HepG2 (cell line): Measurements from ENCODE around the gene STK11. TPM values are rescaled to one million over a fixed set of nuclear protein-coding genes. Genes with fewer than 3 reads are reported as not detected.

Experiments
- ATAC-seq: fragments of 200-7000 bp; cut with Tn5 transposase; 3 replicates; pipeline ENCODE4 v1.9.1; 2020; ENCODE audit warnings: mild to moderate bottlenecking, moderate library complexity
- BruUV-seq: library from RNA; stranded (reverse); fragments of 400-500 nt; replicated peaks from 2 replicates; lab custom pipeline; 2021; lab: Mats Ljungman, UMichigan
- CTCF ChIA-PET: fragments of 300-600 bp; formaldehyde crosslinking; extraction: SDS; loops from one replicate; lab custom pipeline; 2021; ENCODE audit warnings: low total read pairs, inconsistent platforms, low intra/inter-chr PET ratio; lab: Yijun Ruan, JAX
- POLR2A ChIA-PET: fragments of 350-600 bp; sonication (Branson Sonifier 250); formaldehyde crosslinking; loops from one replicate; lab custom pipeline; 2020; ENCODE audit warnings: antibody characterized with exemption, inconsistent platforms; lab: Yijun Ruan, JAX
- DNase-seq: peaks from one replicate; pipeline ENCODE4 v3.0.0-alpha.2; 2015; ENCODE audit warnings: low spot score
- FAIRE-seq: peaks from 3 replicates; lab custom pipeline; 2011; peaks lifted over from hg19 to GRCh38; lab: Jason Lieb, UNC
- H2AFZ ChIP-seq: one replicate; pipeline ENCODE4 v1.6.1; 2011; ENCODE audit warnings: low read length, inconsistent platforms
- H3K27ac ChIP-seq: fragments of 300-600 bp; 3 replicates; pipeline ENCODE4 v1.8.0; 2011; ENCODE audit warnings: mixed run types, mild to moderate bottlenecking, mixed read lengths, low read length, inconsistent platforms; ENCODE audit not compliant: insufficient read depth; ENCODE audit errors: extremely low read length
- H3K27me3 ChIP-seq, 2 experiments: fragments of 200-600 bp in 1 of 2; 2 replicates in 1 of 2; 3 replicates in 1 of 2; pipeline versions ENCODE4 v1.6.0 to v1.8.0; 2011; ENCODE audit warnings: low read length in 2 of 2, mild to moderate bottlenecking in 2 of 2, moderate library complexity in 2 of 2, inconsistent platforms in 1 of 2; ENCODE audit not compliant: insufficient read depth in 2 of 2, control insufficient read depth in 1 of 2
- H3K36me3 ChIP-seq, 2 experiments: fragments of 200-600 bp in 1 of 2; replicated peaks in 1 of 2; 2 replicates in 1 of 2; 3 replicates in 1 of 2; pipeline versions ENCODE4 v1.5.1 to v1.8.0; 2011; ENCODE audit warnings: low read length in 2 of 2, inconsistent platforms in 1 of 2; ENCODE audit not compliant: insufficient read depth in 2 of 2, control insufficient read depth in 1 of 2
- H3K4me1 ChIP-seq: 2 replicates; pipeline ENCODE4 v1.5.1; 2012; ENCODE audit warnings: low read length, inconsistent platforms; ENCODE audit not compliant: insufficient read depth
- H3K4me2 ChIP-seq: 2 replicates; pipeline ENCODE4 v1.6.0; 2011; ENCODE audit warnings: low read depth, low read length, inconsistent platforms
- H3K4me3 ChIP-seq, 3 experiments: fragments of 200-600 bp in 1 of 3; sonication (generic), shearing (Covaris generic) in 1 of 3; replicated peaks in 1 of 3; 2 replicates each; pipeline ENCODE4 v1.5.1; 2011 to 2016; ENCODE audit warnings: low read length in 3 of 3, inconsistent platforms in 2 of 3, low read depth in 2 of 3, mild to moderate bottlenecking in 2 of 3, control low read depth in 1 of 3, mixed read lengths in 1 of 3; ENCODE audit not compliant: insufficient read depth in 1 of 3
- H3K79me2 ChIP-seq: one replicate; pipeline ENCODE4 v1.6.1; 2011; ENCODE audit warnings: low read length, inconsistent platforms; ENCODE audit not compliant: insufficient read depth
- H3K9ac ChIP-seq: 2 replicates; pipeline ENCODE4 v1.6.0; 2011; ENCODE audit warnings: mild to moderate bottlenecking, low read depth, low read length, inconsistent platforms; ENCODE audit not compliant: insufficient read depth
- H3K9me3 ChIP-seq: 2 replicates; pipeline ENCODE4 v1.5.1; 2012; ENCODE audit warnings: mild to moderate bottlenecking, low read length
- H4K20me1 ChIP-seq: 2 replicates; pipeline ENCODE4 v1.6.0; 2011; ENCODE audit warnings: inconsistent platforms, mild to moderate bottlenecking, low read length, moderate library complexity; ENCODE audit not compliant: insufficient read depth
- ATF3 ChIP-seq: sonication (generic); formaldehyde crosslinking; IDR thresholded peaks from 2 replicates; pipeline ENCODE4 v1.4.0; 2020; ENCODE audit warnings: missing genetic modification reagents
- DNMT1 ChIP-seq: sonication (generic); formaldehyde crosslinking; IDR thresholded peaks from 2 replicates; pipeline ENCODE4 v1.5.1; 2020; ENCODE audit warnings: mild to moderate bottlenecking, missing genetic modification reagents
- FOXJ3 ChIP-seq: sonication (generic); formaldehyde crosslinking; IDR thresholded peaks from 2 replicates; pipeline ENCODE4 v1.4.0; 2020; ENCODE audit warnings: missing genetic modification reagents, mild to moderate bottlenecking, borderline replicate concordance
- GATAD2A ChIP-seq: IDR thresholded peaks from 2 replicates; pipeline ENCODE4 v1.6.1; 2016
- HNF1A ChIP-seq, 2 experiments: sonication (generic) in 1 of 2; formaldehyde crosslinking in 1 of 2; IDR thresholded peaks; 2 replicates each; pipeline versions ENCODE4 v1.4.0 to v1.6.1; 2016 to 2020; ENCODE audit warnings: borderline replicate concordance in 1 of 2, low read depth in 1 of 2, mild to moderate bottlenecking in 1 of 2, missing genetic modification reagents in 1 of 2
- TSC22D2 ChIP-seq: sonication (generic); formaldehyde crosslinking; IDR thresholded peaks from 2 replicates; pipeline ENCODE4 v1.5.1; 2020; ENCODE audit warnings: missing genetic modification reagents, mild to moderate bottlenecking, borderline replicate concordance
- ZNF101 ChIP-seq: sonication (generic); formaldehyde crosslinking; IDR thresholded peaks from 2 replicates; pipeline ENCODE4 v1.4.0; 2020; ENCODE audit warnings: mild to moderate bottlenecking, low read depth, missing genetic modification reagents, borderline replicate concordance
- ZNF704 ChIP-seq: sonication (generic); formaldehyde crosslinking; IDR thresholded peaks from 2 replicates; pipeline ENCODE4 v1.8.1; 2023; ENCODE audit warnings: mild to moderate bottlenecking, inconsistent platforms, moderate library complexity, missing genetic modification reagents, borderline replicate concordance
- WGBS: methylation state at CpG from one replicate; pipeline ENCODE4 v1.1.6; 2017; ENCODE audit warnings: low lambda C conversion rate; 5-methylcytosine and 5-hydroxymethylcytosine counted together
- in situ Hi-C: cut with HindIII; loops from 2 replicates; pipeline ENCODE4 v1.10.0; 2017; ENCODE audit warnings: low pct_unique_long_range_greater_than_20kb; ENCODE audit not compliant: extremely low pct_ligation_motif_present
- intact Hi-C: fragments of 100-400 bp; cut with micrococcal nuclease; formaldehyde crosslinking; loops from one replicate; pipeline ENCODE4 v1.10.0; 2022; ENCODE audit not compliant: unreplicated experiment
- polyA plus RNA-seq, 8 experiments: library from polyadenylated mRNA; depleted of rRNA in 3 of 8; stranded (reverse) in 7 of 8; unstranded in 1 of 8; fragments of >200 nt; fragmentation: Illumina TruSeq in 4 of 8; extraction: Trizol in 4 of 8; gene quantifications; 2 replicates each; pipeline versions ENCODE4 v1.2.1 to v1.2.3, GENCODE V29; 2011 to 2016; ENCODE audit warnings: low read depth in 4 of 8, missing spikeins in 1 of 8, mixed read lengths in 1 of 8; ENCODE audit not compliant: insufficient read depth in 1 of 8
- total RNA-seq, 5 experiments: library from RNA; depleted of rRNA; stranded (reverse); fragments of >200 nt; fragmentation: Illumina TruSeq; extraction: Trizol; gene quantifications; 2 replicates each; pipeline ENCODE4 v1.2.3, GENCODE V29; 2016; ENCODE audit warnings: low read depth in 1 of 5

STK11 gene
- total and polyA plus RNA-seq, 2 of the 13 experiments (the other 11 are each of a cell fraction or from before 2014, with no cell fraction given): 27.5 to 43.6 TPM

GRCh38 chr19:1205114-1206099 is at the start of gene STK11 (continued):
- TF ChIP-seq GATAD2A (CRISPR knock-in tag) (peak; percentile 56), ZNF101 (CRISPR knock-in tag) (no peak)

GRCh38 chr19:1156305-1156801 is 49.2 kb upstream of the STK11 start:
- Histone ChIP-seq H3K9ac (no peak overlapping the region), H3K4me3 (no peak overlapping the region), H2AFZ (no peak overlapping the region), H4K20me1 (peaks cover 4% of the 10 kb centered on the region; the same call in 1 of the 2 replicates), H3K27ac (no peak overlapping the region), H3K27me3 (no peaks in the 10 kb centered on the region), H3K36me3 (peaks cover 4 to 8% of the 10 kb centered on the region in 2 experiments; a peak in 4 of 5 replicates), H3K4me1 (peaks cover 20% of the 10 kb centered on the region), H3K4me2 (no peak overlapping the region), H3K9me3 (no peaks in the 10 kb centered on the region), H3K79me2 (peaks cover 8% of the 10 kb centered on the region)
- in situ Hi-C loops: no loop called here
- BruUV-seq: no TSS peak
- POLR2A ChIA-PET: interaction anchor here (2.3 kb wide), 1 partner anchor 43 kb away, joined by 6 read pairs; no protein-coding TSS in a partner anchor
- intact Hi-C loops: no loop called here
- ATAC-seq: no peak
- TF ChIP-seq FOXJ3 (CRISPR knock-in tag) (no peak), TSC22D2 (CRISPR knock-in tag) (no peak), DNMT1 (CRISPR knock-in tag) (no peak), ZNF704 (CRISPR knock-in tag) (no peak), ATF3 (CRISPR knock-in tag) (no peak), HNF1A (IDR thresholded peaks at IDR 0.05; ENCODE audit: low read depth) (no peak), HNF1A (CRISPR knock-in tag; IDR thresholded peaks at IDR 0.05; ENCODE audit: borderline replicate concordance) (no peak)
- CTCF ChIA-PET: no interaction called here
- no peak for FAIRE-seq
- DNase-seq: no peak
- WGBS: 92% methylated on average over 13 of the region's 24 CpGs
